Astrocyte (in vitro differentiated cells and primary cell): ENCODE data around the gene GMCL2. TPM values are rescaled to one million over a fixed set of nuclear protein-coding genes. Genes with fewer than 3 reads are reported as not detected.

ENCODE experiments used
- DNase-seq: peaks from one replicate; pipeline ENCODE4 v3.0.0-alpha.2; 2010; ENCODE audit warnings: low read depth
- FAIRE-seq: peaks from 2 replicates; lab custom pipeline; 2011; peaks lifted over from hg19 to GRCh38; lab: Jason Lieb, UNC
- H2AFZ ChIP-seq: 2 replicates; pipeline ENCODE4 v1.6.0; 2012; ENCODE audit warnings: low read depth, low read length, inconsistent platforms
- H3K27ac ChIP-seq: 2 replicates; pipeline ENCODE4 v1.5.1; 2011; ENCODE audit warnings: low read depth, low read length, inconsistent platforms
- H3K27me3 ChIP-seq: 2 replicates; pipeline ENCODE4 v1.6.0; 2011; ENCODE audit warnings: low read length, inconsistent platforms; ENCODE audit not compliant: insufficient read depth
- H3K36me3 ChIP-seq: 2 replicates; pipeline ENCODE4 v1.5.1; 2011; ENCODE audit warnings: low read length, inconsistent platforms; ENCODE audit not compliant: insufficient read depth
- H3K4me1 ChIP-seq: 2 replicates; pipeline ENCODE4 v1.5.1; 2011; ENCODE audit warnings: low read length, inconsistent platforms; ENCODE audit not compliant: insufficient read depth
- H3K4me2 ChIP-seq: 2 replicates; pipeline ENCODE4 v1.6.0; 2012; ENCODE audit warnings: low read length, inconsistent platforms
- H3K4me3 ChIP-seq: 2 replicates; pipeline ENCODE4 v1.5.1; 2011; ENCODE audit warnings: low read depth, mild to moderate bottlenecking, low read length, inconsistent platforms; ENCODE audit not compliant: insufficient read depth
- H3K79me2 ChIP-seq: 2 replicates; pipeline ENCODE4 v1.6.0; 2012; ENCODE audit warnings: mild to moderate bottlenecking, low read length, inconsistent platforms; ENCODE audit not compliant: insufficient read depth
- H3K9ac ChIP-seq: 2 replicates; pipeline ENCODE4 v1.6.0; 2012; ENCODE audit warnings: mild to moderate bottlenecking, low read length, inconsistent platforms
- H3K9me3 ChIP-seq: 2 replicates; pipeline ENCODE4 v1.5.1; 2012; ENCODE audit warnings: low read depth, mild to moderate bottlenecking, low read length, inconsistent platforms; ENCODE audit not compliant: insufficient read depth
- H4K20me1 ChIP-seq: 2 replicates; pipeline ENCODE4 v1.6.0; 2012; ENCODE audit warnings: low read length, inconsistent platforms; ENCODE audit not compliant: insufficient read depth
- H3K27ac Mint-ChIP-seq: one replicate; pipeline ENCODE4 v1.8.0; 2021; ENCODE audit warnings: mild to moderate bottlenecking, mixed read lengths; ENCODE audit not compliant: unreplicated experiment
- H3K27me3 Mint-ChIP-seq: one replicate; pipeline ENCODE4 v1.8.0; 2021; ENCODE audit warnings: low read depth, mixed read lengths; ENCODE audit not compliant: unreplicated experiment
- H3K36me3 Mint-ChIP-seq: one replicate; pipeline ENCODE4 v1.8.0; 2021; ENCODE audit warnings: low read depth, mixed read lengths; ENCODE audit not compliant: unreplicated experiment
- H3K4me1 Mint-ChIP-seq: one replicate; pipeline ENCODE4 v1.8.0; 2021; ENCODE audit warnings: low read depth, mixed read lengths; ENCODE audit not compliant: unreplicated experiment
- H3K4me3 Mint-ChIP-seq: one replicate; pipeline ENCODE4 v1.8.0; 2021; ENCODE audit warnings: mild to moderate bottlenecking, moderate library complexity, mixed read lengths; ENCODE audit not compliant: unreplicated experiment
- H3K9me3 Mint-ChIP-seq: one replicate; pipeline ENCODE4 v1.8.0; 2021; ENCODE audit warnings: mild to moderate bottlenecking, mixed read lengths; ENCODE audit not compliant: unreplicated experiment
- CTCF ChIP-seq: IDR thresholded peaks from 2 replicates; pipeline ENCODE4 v1.5.1; 2011; ENCODE audit warnings: low read depth, mild to moderate bottlenecking, inconsistent platforms, low read length, moderate library complexity; ENCODE audit not compliant: insufficient read depth
- EZH2 ChIP-seq: IDR thresholded peaks from 2 replicates; pipeline ENCODE4 v1.6.1; 2012; ENCODE audit warnings: mild to moderate bottlenecking, low read length, inconsistent platforms; ENCODE audit not compliant: insufficient read depth
- total RNA-seq: library from RNA; stranded (reverse); gene quantifications from 2 replicates; pipeline ENCODE4 v1.2.1, GENCODE V29; 2021

The GMCL2 gene
- total RNA-seq, 1 donor from 2014 or later = not detected

- Histone ChIP-seq H2AFZ (no peak overlapping the region), H3K36me3 (peaks cover 54% of the 10 kb centered on the region), H3K9ac (peak overlapping the region; percentile 90), H3K4me1 (peaks cover 28% of the 10 kb centered on the region), H3K4me3 (peak overlapping the region; percentile 100), H3K4me2 (peak overlapping the region; percentile 98), H3K27me3 (no peaks in the 10 kb centered on the region), H3K79me2 (peaks cover 70% of the 10 kb centered on the region), H4K20me1 (peaks cover 63% of the 10 kb centered on the region), H3K9me3 (no peaks in the 10 kb centered on the region), H3K27ac (peak overlapping the region; percentile 72)
- peaks cover 29% of the 10 kb centered on the region for H3K36me3 Mint-ChIP-seq
- no peak for FAIRE-seq
- DNase-seq = no peak
- H3K27me3 Mint-ChIP-seq = no peaks in the 10 kb centered on the region
- H3K4me3 Mint-ChIP-seq = peak overlapping the region; percentile 85
- peaks cover 2% of the 10 kb centered on the region for H3K9me3 Mint-ChIP-seq
- H3K27ac Mint-ChIP-seq = peak overlapping the region; percentile 8
- H3K4me1 Mint-ChIP-seq = peaks cover 27% of the 10 kb centered on the region
- TF ChIP-seq CTCF (no peak), EZH2 (no peak)
These were observed 19.3 kb upstream of the GMCL2 start for GRCh38 chr5:178206166-178207101.

GRCh38 chr5:178205749-178206047, 18.5 kb upstream of the GMCL2 start:
- peak overlapping the region; percentile 90 for H3K9ac ChIP-seq
- TF ChIP-seq CTCF (no peak), EZH2 (no peak)
- peaks cover 27% of the 10 kb centered on the region for H3K4me1 Mint-ChIP-seq
- peak overlapping the region; percentile 85 for H3K4me3 Mint-ChIP-seq
- no peaks in the 10 kb centered on the region for H3K9me3 ChIP-seq
- H3K27ac Mint-ChIP-seq = peak overlapping the region; percentile 8
- DNase-seq = no peak
- H2AFZ ChIP-seq = no peak overlapping the region
- H3K9me3 Mint-ChIP-seq = peaks cover 2% of the 10 kb centered on the region
- peaks cover 48% of the 10 kb centered on the region for H3K36me3 ChIP-seq
- H3K4me3 ChIP-seq = peak overlapping the region; percentile 100
- peaks cover 28% of the 10 kb centered on the region for H3K4me1 ChIP-seq
- H4K20me1 ChIP-seq = peaks cover 55% of the 10 kb centered on the region
- peak overlapping the region; percentile 98 for H3K4me2 ChIP-seq
- H3K27me3 ChIP-seq = no peaks in the 10 kb centered on the region
- H3K27me3 Mint-ChIP-seq = no peaks in the 10 kb centered on the region
- H3K36me3 Mint-ChIP-seq = peaks cover 27% of the 10 kb centered on the region
- peak overlapping the region; percentile 72 for H3K27ac ChIP-seq
- H3K79me2 ChIP-seq = peaks cover 68% of the 10 kb centered on the region
- no peak for FAIRE-seq
